GM13977 (cell line): ENCODE data around the gene MXRA8.

Source experiments
- DNase-seq: peaks from one replicate; pipeline ENCODE4 v3.0.0; 2012; ENCODE audit warnings: low spot score
- in situ Hi-C: fragments of 300-500 bp; cut with MboI; formaldehyde crosslinking; loops from one replicate; pipeline ENCODE4 v1.12.0; 2022; ENCODE audit warnings: low sequenced_read_pairs, low pct_unique_long_range_greater_than_20kb, mixed read lengths, inconsistent platforms; ENCODE audit not compliant: unreplicated experiment
- TF ChIP-seq, protein P1 (sequence below): IDR thresholded peaks from 2 replicates; pipeline ENCODE4 v1.5.1; 2012; ENCODE audit warnings: mild to moderate bottlenecking, control low read depth; ENCODE audit not compliant: insufficient read depth; ENCODE audit errors: extremely low read depth, missing control alignments

The MXRA8 gene

GRCh38 chr1:1330366-1331067 is 27.8 kb downstream of the MXRA8 start:
- in situ Hi-C loops = no loop called here
- DNase-seq = no peak
- TF ChIP-seq, protein P1, sequence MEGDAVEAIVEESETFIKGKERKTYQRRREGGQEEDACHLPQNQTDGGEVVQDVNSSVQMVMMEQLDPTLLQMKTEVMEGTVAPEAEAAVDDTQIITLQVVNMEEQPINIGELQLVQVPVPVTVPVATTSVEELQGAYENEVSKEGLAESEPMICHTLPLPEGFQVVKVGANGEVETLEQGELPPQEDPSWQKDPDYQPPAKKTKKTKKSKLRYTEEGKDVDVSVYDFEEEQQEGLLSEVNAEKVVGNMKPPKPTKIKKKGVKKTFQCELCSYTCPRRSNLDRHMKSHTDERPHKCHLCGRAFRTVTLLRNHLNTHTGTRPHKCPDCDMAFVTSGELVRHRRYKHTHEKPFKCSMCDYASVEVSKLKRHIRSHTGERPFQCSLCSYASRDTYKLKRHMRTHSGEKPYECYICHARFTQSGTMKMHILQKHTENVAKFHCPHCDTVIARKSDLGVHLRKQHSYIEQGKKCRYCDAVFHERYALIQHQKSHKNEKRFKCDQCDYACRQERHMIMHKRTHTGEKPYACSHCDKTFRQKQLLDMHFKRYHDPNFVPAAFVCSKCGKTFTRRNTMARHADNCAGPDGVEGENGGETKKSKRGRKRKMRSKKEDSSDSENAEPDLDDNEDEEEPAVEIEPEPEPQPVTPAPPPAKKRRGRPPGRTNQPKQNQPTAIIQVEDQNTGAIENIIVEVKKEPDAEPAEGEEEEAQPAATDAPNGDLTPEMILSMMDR = no peak

DNA sequence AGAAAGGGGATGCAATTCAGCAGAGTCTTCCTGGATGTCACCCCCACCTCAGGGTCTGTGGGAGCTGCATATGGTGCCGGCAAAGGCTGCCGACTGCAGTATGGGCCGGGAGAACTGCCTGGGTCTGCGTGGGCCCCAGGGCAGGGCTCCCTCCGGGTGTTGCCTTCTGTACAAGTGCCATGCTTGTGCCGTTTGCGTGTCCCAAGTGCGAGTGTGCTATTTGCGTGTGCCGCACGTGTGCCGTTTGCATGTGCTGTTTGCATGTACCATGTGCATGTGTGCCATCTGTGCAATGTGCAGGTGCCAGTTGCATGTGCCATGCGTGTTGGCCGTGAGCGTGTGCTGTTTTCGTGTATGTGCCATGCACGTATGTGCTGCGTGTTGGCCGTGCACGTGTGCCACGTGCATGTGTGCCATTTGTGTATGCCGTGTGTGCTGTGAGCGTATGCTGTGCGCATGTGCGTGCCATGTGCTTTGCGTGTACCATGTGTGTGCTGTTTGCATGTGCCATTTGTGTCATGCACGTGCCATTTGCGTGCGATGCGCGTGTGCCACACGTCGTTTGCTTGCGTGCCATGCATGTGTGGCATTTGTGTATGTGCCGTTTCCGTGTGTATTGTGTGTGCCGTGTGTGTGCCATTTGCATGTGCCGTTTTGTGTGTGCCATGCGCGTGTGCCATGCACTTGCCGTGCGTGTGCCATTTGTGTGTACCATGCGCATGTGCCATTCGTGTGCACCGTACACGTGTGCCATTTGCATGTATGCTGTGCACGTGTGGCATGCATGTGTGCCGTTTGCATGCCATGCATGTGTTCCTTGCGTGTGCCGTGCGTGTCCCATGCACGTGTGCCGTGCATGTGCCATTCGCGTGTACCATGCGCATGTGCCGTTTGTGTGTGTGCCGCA is 28.8 kb downstream of the MXRA8 start:
- no peak for DNase-seq
- in situ Hi-C loops = no loop called here
- TF ChIP-seq, protein P1 = no peak

- in situ Hi-C loops = no loop called here
- TF ChIP-seq, protein P1 = no peak
Measured at GRCh38 chr1:1328254-1328653, 30.1 kb downstream of the MXRA8 start.

GRCh38 chr1:1327291-1327690 is 31.1 kb downstream of the MXRA8 start:
- in situ Hi-C loops = no loop called here
- DNase-seq = no peak
- TF ChIP-seq, protein P1 = no peak

More at GRCh38 chr1:1328254-1328653, 30.1 kb downstream of the MXRA8 start:
- no peak for DNase-seq

GRCh38 chr1:1326075-1326605 is 32.2 kb downstream of the MXRA8 start:
- TF ChIP-seq, protein P1 = no peak
- no peak for DNase-seq
- in situ Hi-C loops = no loop called here

- in situ Hi-C loops = no loop called here
- TF ChIP-seq, protein P1 = no peak
- DNase-seq = no peak
Measured at GRCh38 chr1:1325288-1326074, 32.9 kb downstream of the MXRA8 start.
